Measurements from ENCODE around the gene HIBCH.

DNA sequence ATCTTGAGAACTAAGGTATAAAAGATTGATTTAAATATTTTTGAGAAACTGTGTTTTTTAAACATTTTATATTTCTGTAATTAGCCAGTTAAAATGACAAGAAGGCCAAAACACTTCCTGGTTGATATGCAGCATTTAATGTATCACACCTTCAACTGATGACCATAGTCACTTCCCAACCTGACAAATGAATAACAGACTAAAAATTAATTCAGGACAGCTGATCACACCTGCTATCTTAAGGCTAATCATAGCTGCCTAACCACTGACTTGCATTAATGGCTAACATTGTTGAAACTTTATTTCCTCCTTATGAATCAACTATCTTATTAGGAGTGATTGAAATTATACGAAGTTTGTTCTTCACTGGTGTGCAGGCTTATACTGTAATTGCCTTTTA is 131.3 kb downstream of the HIBCH start:
- TF ChIP-seq, protein P1, sequence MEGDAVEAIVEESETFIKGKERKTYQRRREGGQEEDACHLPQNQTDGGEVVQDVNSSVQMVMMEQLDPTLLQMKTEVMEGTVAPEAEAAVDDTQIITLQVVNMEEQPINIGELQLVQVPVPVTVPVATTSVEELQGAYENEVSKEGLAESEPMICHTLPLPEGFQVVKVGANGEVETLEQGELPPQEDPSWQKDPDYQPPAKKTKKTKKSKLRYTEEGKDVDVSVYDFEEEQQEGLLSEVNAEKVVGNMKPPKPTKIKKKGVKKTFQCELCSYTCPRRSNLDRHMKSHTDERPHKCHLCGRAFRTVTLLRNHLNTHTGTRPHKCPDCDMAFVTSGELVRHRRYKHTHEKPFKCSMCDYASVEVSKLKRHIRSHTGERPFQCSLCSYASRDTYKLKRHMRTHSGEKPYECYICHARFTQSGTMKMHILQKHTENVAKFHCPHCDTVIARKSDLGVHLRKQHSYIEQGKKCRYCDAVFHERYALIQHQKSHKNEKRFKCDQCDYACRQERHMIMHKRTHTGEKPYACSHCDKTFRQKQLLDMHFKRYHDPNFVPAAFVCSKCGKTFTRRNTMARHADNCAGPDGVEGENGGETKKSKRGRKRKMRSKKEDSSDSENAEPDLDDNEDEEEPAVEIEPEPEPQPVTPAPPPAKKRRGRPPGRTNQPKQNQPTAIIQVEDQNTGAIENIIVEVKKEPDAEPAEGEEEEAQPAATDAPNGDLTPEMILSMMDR (IDR thresholded peaks at IDR 0.05; ENCODE audit: insufficient read depth, low read length): no peak
- no peak for TF ChIP-seq GABPA (IDR thresholded peaks at IDR 0.05; ENCODE audit: low read depth)
- TF ChIP-seq, protein P2, sequence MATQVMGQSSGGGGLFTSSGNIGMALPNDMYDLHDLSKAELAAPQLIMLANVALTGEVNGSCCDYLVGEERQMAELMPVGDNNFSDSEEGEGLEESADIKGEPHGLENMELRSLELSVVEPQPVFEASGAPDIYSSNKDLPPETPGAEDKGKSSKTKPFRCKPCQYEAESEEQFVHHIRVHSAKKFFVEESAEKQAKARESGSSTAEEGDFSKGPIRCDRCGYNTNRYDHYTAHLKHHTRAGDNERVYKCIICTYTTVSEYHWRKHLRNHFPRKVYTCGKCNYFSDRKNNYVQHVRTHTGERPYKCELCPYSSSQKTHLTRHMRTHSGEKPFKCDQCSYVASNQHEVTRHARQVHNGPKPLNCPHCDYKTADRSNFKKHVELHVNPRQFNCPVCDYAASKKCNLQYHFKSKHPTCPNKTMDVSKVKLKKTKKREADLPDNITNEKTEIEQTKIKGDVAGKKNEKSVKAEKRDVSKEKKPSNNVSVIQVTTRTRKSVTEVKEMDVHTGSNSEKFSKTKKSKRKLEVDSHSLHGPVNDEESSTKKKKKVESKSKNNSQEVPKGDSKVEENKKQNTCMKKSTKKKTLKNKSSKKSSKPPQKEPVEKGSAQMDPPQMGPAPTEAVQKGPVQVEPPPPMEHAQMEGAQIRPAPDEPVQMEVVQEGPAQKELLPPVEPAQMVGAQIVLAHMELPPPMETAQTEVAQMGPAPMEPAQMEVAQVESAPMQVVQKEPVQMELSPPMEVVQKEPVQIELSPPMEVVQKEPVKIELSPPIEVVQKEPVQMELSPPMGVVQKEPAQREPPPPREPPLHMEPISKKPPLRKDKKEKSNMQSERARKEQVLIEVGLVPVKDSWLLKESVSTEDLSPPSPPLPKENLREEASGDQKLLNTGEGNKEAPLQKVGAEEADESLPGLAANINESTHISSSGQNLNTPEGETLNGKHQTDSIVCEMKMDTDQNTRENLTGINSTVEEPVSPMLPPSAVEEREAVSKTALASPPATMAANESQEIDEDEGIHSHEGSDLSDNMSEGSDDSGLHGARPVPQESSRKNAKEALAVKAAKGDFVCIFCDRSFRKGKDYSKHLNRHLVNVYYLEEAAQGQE (IDR thresholded peaks at IDR 0.05; ENCODE audit: insufficient replicate concordance, low read depth): no peak
- TF ChIP-seq POLR2AphosphoS5 (IDR thresholded peaks at IDR 0.05; ENCODE audit: low read depth): no peak
- TF ChIP-seq SPI1 (IDR thresholded peaks at IDR 0.05; ENCODE audit: borderline replicate concordance, low read depth): no peak

Measured in HL-60 (cell line).